ENCODE data around the gene MBD3L2B. TPM values are rescaled to one million over a fixed set of nuclear protein-coding genes. Genes with fewer than 3 reads are reported as not detected.
"Not testable (repeated sequence)": the region's sequence is repeated elsewhere in the genome, so short reads cannot be mapped to it uniquely, and the experiment has no call there.

Gene MBD3L2B
- polyA plus RNA-seq, 2 of the 4 experiments (the other 2 are of a cell fraction) = not detected

DNA sequence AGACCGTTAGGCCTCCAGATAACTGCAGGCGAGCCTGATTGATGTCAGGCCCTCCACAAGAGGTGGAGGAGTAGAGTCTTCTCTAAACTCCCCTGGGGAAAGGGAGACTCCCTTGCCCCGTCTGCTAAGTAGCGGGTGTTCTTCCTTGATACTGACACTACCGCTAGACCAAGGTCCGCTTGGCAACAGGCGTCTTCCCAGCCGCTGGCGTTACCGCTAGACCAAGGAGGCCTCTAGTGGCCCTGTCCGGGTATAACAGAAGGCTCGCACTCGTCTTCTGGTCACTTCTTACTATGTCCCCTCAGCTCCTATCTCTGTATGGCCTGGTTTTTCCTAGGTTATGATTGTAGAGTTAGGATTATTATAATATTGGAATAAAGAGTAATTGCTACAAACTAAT lies 45.9 kb upstream of the MBD3L2B start:
- FAIRE-seq = not testable (repeated sequence)
- peak in 1 of 2 experiments; percentile 42; a peak in 2 of 5 replicates for TF ChIP-seq RAD21 (conservative IDR thresholded peaks at IDR 0.05 in 1 of 2, IDR thresholded peaks at IDR 0.05 in 1 of 2)

DNA sequence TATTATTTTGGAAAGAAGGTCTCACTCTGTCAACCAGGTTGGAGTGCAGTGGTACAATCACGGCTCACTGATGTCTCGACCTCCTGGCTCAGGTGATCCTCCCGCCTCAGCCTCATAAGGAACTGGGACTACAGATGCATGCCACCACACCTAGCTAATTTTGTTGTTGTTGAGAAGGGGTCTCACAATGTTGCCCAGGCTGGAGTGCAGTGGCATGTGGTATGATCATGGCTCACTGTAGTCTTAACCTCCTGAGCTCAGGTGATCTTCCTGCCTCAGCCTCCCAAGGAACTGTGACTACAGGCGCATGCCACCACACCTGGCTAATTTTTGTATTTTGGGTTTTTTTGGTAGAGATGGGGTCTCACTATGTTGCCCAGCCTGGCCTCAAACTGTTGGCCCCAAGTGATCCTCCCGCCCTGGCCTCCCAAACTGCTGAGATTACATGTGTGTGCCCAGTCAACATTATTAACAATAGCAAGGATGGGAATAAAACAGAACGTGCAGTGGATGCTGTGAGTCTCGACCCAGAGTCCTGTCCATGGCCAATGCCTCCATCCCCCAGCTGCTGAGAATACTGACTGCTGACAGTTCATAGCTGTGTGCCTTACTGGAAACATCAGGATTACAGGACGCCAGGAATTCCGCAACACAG lies 42.7 kb upstream of the MBD3L2B start:
- no peak for DNase-seq (ENCODE audit: low read depth in 1 of 2, low spot score in 1 of 2)
- 57% methylated on average over 8 of the region's 9 CpGs for WGBS (ENCODE audit: missing lambda C conversion rate)

More for the DNA sequence above, 45.9 kb upstream of the MBD3L2B start:
- CTCF ChIA-PET, H3K4me2 ChIP-seq, H3K4me3 ChIP-seq, ATAC-seq, H3K4me1 ChIP-seq, H3K27ac ChIP-seq, POLR2A ChIA-PET: not testable (repeated sequence)
- H3K9me3 ChIP-seq = peaks cover 11% of the 10 kb centered on the region
- 22% methylated on average over 12 of the region's 13 CpGs for WGBS (ENCODE audit: missing lambda C conversion rate)
- peak in 1 of 2 experiments; percentile 77 for DNase-seq (ENCODE audit: low read depth in 1 of 2, low spot score in 1 of 2)

More for the DNA sequence above, 42.7 kb upstream of the MBD3L2B start:
- FAIRE-seq = no peak
- TF ChIP-seq FOSL2 (IDR thresholded peaks at IDR 0.05) (no peak), FOSL2 (CRISPR knock-in tag; IDR thresholded peaks at IDR 0.05) (no peak), KDM5A (IDR thresholded peaks at IDR 0.05) (no peak), ZFP36 (IDR thresholded peaks at IDR 0.05; ENCODE audit: borderline replicate concordance, partially characterized antibody) (no peak), ELK1 (IDR thresholded peaks at IDR 0.05; ENCODE audit: low read depth, low read length) (no peak), MAZ (IDR thresholded peaks at IDR 0.05; ENCODE audit: borderline replicate concordance, low read depth, low read length) (no peak), MYC (IDR thresholded peaks at IDR 0.05; ENCODE audit: borderline replicate concordance, low read length) (no peak), BCL3 (IDR thresholded peaks at IDR 0.05) (no peak), RARB (CRISPR knock-in tag; IDR thresholded peaks at IDR 0.05) (no peak), NPAS2 (CRISPR knock-in tag; IDR thresholded peaks at IDR 0.05; ENCODE audit: borderline replicate concordance) (no peak), CBX2 (IDR thresholded peaks at IDR 0.05; ENCODE audit: borderline replicate concordance, low read depth) (no peak), REST (IDR thresholded peaks at IDR 0.05) (no peak)
- Histone ChIP-seq H3K4me2 (no peak overlapping the region), H3K4me1 (no peaks in the 10 kb centered on the region), H3K27ac (no peak overlapping the region), H3K4me3 (no peak overlapping the region), H3K9me3 (no peaks in the 10 kb centered on the region; the same call in 2 of the 3 replicates)
- POLR2A ChIA-PET = no interaction called here
- CTCF ChIA-PET = interaction anchor here (0.6 kb wide), 1 partner anchor 195 kb away, joined by 3 read pairs; no protein-coding TSS in a partner anchor
- ATAC-seq = no peak

Measured in A549 (cell line).